T1000 (cell line): ENCODE data around the gene NRXN2.
"Not testable (repeated sequence)": the region's sequence is repeated elsewhere in the genome, so short reads cannot be mapped to it uniquely, and the experiment has no call there.

ENCODE experiments used
- DNase-seq: peaks from one replicate; lab custom pipeline; 2025; ENCODE audit warnings: mixed read lengths; lab: John Stamatoyannopoulos, UW

NRXN2 gene

GRCh38 chr11:64674774-64675173 is 48.2 kb downstream of the NRXN2 start:
- DNase-seq, result no peak

- DNase-seq, result no peak
These were observed 49.7 kb downstream of the NRXN2 start for GRCh38 chr11:64673279-64673678.

GRCh38 chr11:64672875-64673274 is 50.1 kb downstream of the NRXN2 start:
- DNase-seq, result no peak

DNA sequence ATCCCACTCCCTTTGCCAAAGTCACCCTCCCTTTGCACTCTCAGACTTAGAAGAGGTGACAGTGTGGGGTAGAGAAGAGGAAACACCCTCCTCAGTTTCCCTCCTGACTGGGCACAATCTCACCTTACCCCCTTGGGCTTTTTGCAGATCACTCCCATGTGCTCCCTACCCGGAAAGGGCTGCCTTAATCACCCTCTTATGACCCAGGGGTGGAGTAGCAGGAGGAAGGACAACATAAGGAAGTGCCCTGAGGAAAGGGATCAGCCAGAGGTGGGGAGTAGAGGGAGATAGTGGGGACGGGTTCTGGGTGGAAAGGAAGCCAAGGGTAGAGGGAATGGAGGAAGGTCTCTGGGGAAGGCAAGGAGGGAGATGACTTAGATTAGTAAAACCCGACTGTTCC is 52.0 kb downstream of the NRXN2 start:
- DNase-seq, result no peak

- no peak for DNase-seq
These were observed 55.7 kb downstream of the NRXN2 start for GRCh38 chr11:64667154-64667745.

- no peak for DNase-seq
These were observed 57.6 kb downstream of the NRXN2 start for GRCh38 chr11:64665411-64665821.

GRCh38 chr11:64664236-64664870 is 58.6 kb downstream of the NRXN2 start:
- not testable (repeated sequence) for DNase-seq

- DNase-seq, result no peak
These were observed 59.3 kb downstream of the NRXN2 start for GRCh38 chr11:64663656-64664055.

DNA sequence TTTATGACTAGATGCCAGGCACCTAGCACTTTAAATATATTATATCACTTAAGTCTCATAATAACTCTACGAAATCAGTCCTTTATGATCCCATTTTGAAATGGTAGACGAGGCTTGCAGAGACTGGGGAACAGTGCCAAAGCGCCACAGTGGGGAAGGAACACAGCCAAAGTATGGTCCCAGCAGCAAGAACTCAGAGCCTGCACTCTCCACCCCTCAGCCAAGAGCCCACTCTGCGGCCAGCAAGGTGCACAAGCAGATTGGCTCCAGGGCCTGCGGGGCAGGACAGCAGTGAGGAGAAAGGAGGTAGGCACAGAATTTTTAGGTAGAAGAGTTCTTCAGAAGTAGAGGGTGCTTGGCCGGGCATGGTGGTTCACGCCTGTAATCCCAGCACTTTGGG is 61.4 kb downstream of the NRXN2 start:
- DNase-seq, result no peak

DNA sequence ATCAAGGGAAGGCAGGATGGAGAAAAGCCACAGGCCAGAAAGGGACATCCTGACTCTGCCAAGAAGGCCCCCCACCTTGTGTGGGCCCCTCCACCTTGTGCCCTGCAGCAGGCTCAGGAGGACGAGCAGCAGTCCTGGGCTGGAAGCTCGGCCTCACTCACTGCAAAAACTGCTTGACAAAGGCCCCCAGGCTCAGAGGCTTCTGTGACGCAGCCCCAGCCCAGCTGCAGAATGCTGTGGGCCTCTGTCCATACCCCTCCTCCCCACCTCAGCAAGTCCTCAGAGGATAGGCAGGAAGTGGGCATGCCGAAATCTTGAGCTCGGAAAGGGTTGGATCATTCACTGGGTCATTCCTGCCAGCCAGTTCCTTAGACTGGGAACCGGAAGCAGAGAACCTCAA is 61.9 kb downstream of the NRXN2 start:
- peak; percentile 76 for DNase-seq

DNA sequence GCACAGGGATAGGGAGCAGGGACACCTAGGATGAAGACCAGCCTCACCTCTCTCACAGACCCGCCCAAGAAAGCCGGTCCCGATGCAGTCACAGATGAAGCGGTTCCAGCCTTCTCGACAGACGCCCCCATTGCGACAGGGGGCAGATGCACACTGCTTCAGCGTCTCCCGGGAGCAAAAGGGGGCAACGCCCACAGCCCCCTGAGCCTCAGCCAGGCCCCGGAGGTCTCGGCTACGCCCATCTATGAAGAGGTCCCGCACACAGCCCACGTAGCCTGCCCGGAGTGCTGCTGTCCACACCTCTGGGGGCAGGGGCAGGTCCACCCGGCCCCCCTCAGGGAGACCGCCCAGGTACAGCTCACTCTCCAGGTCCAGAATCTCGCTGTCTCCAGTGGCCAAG is 62.3 kb downstream of the NRXN2 start:
- DNase-seq, result no peak

- DNase-seq, result no peak
These were observed 62.8 kb downstream of the NRXN2 start for GRCh38 chr11:64660205-64660604.

- DNase-seq, result peak; percentile 73
These were observed 63.4 kb downstream of the NRXN2 start for GRCh38 chr11:64659417-64660144.

GRCh38 chr11:64658265-64658664 is 64.7 kb downstream of the NRXN2 start:
- no peak for DNase-seq

- no peak for DNase-seq
These were observed 66.1 kb downstream of the NRXN2 start for GRCh38 chr11:64656862-64657261.

DNA sequence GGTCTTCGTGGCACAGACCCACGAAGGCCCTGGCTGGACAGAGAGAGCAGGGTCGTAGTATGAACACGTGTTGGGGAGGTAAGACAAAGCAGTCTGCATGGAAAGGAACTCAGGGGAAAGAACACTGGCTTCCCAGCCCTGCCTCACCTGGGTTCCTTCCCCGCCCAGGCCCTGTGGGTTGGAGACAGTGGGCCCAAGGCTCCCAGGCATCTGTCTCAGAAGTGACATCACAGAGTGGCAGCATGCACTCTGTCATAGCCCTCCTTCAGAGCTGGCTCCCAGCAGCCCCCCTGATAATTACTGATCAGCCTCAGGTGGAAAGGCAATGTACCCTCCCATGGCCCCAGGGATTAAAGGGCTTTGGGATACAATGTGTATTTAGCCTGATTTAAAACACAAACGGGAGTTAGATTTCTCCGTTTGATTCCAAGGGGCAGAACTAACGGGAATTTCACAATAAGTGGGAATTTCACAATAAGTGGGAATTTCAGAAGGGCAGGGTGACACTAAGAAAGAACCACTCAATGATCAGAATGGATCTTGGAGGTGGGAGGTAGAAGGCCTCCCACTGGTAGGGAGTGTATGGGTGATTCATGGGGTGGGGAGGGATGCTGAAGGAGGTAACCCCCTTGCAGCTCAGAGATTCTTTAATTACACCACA is 66.9 kb downstream of the NRXN2 start:
- no peak for DNase-seq

GRCh38 chr11:64654958-64655541 is 67.9 kb downstream of the NRXN2 start:
- DNase-seq, result no peak

DNA sequence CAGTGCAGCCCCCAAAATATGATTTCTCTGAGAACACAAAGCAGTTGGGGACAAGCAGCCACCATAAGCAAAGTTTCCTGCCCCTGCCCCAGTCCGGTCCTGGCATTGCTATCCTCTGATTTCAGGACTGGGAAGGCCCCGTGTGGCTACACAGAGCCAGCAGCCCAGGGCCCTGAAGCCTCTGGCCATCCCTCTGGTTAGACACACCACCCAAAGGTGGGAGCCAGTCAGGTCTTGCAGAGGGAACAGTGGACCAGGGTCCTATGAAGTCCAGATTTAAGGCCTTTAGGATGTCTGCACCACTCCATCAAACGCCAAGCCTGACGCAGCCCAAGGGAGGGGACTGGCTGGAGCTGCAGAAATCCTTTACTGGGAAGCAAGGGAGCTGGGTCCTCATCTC is 68.6 kb downstream of the NRXN2 start:
- no peak for DNase-seq

- no peak for DNase-seq
These were observed 69.5 kb downstream of the NRXN2 start for GRCh38 chr11:64653388-64653973.

- peak; percentile 58 for DNase-seq
These were observed 70.2 kb downstream of the NRXN2 start for GRCh38 chr11:64652586-64653387.

GRCh38 chr11:64650923-64651523 is 72.0 kb downstream of the NRXN2 start:
- DNase-seq, result no peak
